ENCODE results near the gene SHISA8. TPM values are rescaled to one million over a fixed set of nuclear protein-coding genes. Genes with fewer than 3 reads are reported as not detected.

SHISA8 gene
- total RNA-seq, 1 donor from 2014 or later: not detected

- Histone ChIP-seq H3K4me3 (no peak overlapping the region), H3K27ac (no peak overlapping the region), H3K9me3 (no peaks in the 10 kb centered on the region), H3K27me3 (peaks cover 10% of the 10 kb centered on the region), H3K36me3 (peaks cover 32 to 53% of the 10 kb centered on the region in 2 donors), H3K4me1 (peaks cover 8 to 10% of the 10 kb centered on the region in 2 donors)
- no peak for DNase-seq (ENCODE audit: low spot score in 2 of 2)
- TF ChIP-seq, protein P1, sequence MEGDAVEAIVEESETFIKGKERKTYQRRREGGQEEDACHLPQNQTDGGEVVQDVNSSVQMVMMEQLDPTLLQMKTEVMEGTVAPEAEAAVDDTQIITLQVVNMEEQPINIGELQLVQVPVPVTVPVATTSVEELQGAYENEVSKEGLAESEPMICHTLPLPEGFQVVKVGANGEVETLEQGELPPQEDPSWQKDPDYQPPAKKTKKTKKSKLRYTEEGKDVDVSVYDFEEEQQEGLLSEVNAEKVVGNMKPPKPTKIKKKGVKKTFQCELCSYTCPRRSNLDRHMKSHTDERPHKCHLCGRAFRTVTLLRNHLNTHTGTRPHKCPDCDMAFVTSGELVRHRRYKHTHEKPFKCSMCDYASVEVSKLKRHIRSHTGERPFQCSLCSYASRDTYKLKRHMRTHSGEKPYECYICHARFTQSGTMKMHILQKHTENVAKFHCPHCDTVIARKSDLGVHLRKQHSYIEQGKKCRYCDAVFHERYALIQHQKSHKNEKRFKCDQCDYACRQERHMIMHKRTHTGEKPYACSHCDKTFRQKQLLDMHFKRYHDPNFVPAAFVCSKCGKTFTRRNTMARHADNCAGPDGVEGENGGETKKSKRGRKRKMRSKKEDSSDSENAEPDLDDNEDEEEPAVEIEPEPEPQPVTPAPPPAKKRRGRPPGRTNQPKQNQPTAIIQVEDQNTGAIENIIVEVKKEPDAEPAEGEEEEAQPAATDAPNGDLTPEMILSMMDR (IDR thresholded peaks at IDR 0.05): no peak
- intact Hi-C loops (cut with DNase I): no loop called here
These were observed 8.1 kb downstream of the SHISA8 start for GRCh38 chr22:41906822-41907221.

DNA sequence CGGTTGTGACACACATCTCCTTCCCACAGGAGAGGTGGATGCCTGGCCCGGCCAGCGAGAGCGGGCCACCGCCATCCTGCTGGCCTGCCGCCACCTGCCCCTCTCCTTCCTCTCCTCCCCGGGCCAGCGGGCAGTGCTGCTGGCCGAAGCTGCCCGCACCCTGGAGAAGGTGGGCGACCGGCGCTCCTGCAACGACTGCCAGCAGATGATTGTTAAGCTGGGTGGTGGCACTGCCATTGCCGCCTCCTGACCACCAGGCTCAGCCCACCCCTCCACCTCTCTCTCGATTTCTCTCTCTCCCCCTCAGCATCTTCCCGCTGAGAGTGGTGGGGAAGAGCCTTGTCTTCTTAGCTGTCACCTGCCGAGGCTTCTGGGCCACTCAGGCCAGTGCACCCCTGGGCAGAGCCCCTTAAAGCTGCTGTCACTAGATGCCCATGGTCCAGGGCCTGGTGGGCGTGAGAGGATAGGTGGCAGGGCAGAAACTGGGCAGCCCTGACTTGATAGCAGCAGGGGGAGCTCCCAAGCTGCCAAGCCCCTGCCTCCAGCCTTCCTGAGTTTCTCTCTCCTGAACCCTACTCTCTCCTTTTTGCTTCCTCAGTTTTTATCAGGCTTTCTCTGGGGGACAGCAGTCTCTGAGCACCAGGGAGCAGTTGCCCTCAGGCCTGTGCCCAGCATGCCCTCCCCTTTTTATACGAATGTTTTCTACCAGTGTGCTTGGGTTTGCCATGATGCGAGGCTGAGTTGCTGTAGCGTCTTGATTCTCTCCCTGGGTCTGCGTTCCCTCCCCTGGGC, 9.3 kb downstream of the SHISA8 start:
- Histone ChIP-seq H3K4me3 (no peak overlapping the region), H3K4me1 (peaks cover 3 to 5% of the 10 kb centered on the region in 2 donors), H3K9me3 (no peaks in the 10 kb centered on the region), H3K27me3 (no peaks in the 10 kb centered on the region), H3K27ac (no peak overlapping the region), H3K36me3 (peaks cover 32 to 65% of the 10 kb centered on the region in 2 donors)
- DNase-seq (ENCODE audit: low spot score in 2 of 2): no peak
- TF ChIP-seq, protein P1 (IDR thresholded peaks at IDR 0.05): no peak
- intact Hi-C loops (cut with DNase I): no loop called here

DNA sequence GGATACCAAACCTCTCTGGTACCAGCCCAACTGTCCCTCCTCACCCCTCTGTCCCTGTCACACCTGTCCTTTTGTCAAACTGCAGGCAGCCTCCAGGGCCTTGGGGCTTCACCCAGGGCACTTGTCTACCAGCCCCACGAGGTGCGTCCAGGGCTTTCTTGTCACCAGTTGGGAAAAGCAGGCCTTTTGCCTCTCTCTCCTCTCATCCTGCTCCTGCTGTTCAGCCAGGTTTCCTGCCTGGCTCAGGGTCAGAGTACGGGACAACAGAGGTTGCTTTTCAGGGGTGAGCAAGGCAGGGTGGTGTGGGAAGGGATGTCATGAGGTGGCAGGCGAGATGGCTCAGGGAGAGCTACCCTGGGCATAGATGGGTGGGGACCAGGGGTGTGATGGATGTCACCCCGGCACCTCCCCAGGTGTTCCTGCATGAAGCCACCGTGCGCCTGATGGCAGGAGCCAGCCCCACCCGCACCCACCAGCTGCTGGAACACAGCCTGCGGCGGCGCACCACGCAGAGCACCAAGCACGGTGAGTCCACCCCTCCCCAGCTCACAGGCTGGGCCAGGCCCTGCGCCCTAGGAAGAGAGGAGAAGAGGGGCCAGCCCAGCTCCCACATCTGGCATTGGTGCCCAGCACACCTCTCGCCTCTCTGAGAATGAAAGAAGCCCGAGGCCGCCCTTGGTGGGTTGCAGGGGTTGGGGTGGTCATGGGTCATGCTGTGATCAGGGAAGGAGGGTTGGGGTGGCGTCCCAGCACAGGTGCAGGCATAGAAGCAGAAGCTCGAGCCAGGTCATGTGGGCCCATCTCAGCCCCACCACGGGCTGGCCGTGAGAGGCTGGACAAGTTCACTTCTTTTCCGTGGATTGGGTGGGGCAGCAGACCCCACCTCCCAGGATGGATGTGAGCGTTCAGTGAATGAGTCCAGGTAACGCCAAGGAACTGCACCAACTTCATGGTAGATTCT, 10.1 kb downstream of the SHISA8 start:
- H3K36me3 ChIP-seq: peaks cover 37 to 74% of the 10 kb centered on the region in 2 donors
- TF ChIP-seq, protein P1 (IDR thresholded peaks at IDR 0.05): no peak
- H3K9me3 ChIP-seq: no peaks in the 10 kb centered on the region
- intact Hi-C loops (cut with DNase I): no loop called here
- no peak for DNase-seq (ENCODE audit: low spot score in 2 of 2)
- H3K4me1 ChIP-seq: no peaks in the 10 kb centered on the region
- no peak overlapping the region for H3K4me3 ChIP-seq
- no peaks in the 10 kb centered on the region for H3K27me3 ChIP-seq
- no peak overlapping the region for H3K27ac ChIP-seq

GRCh38 chr22:41902932-41903421, 11.9 kb downstream of the SHISA8 start:
- DNase-seq (ENCODE audit: low spot score in 2 of 2): no peak
- peaks cover 42 to 91% of the 10 kb centered on the region in 2 donors for H3K36me3 ChIP-seq
- H3K27me3 ChIP-seq: no peaks in the 10 kb centered on the region
- intact Hi-C loops (cut with DNase I): no loop called here
- TF ChIP-seq, protein P1 (IDR thresholded peaks at IDR 0.05): no peak
- no peak overlapping the region for H3K4me3 ChIP-seq
- no peaks in the 10 kb centered on the region for H3K4me1 ChIP-seq
- no peaks in the 10 kb centered on the region for H3K9me3 ChIP-seq
- H3K27ac ChIP-seq: no peak overlapping the region

- no peaks in the 10 kb centered on the region for H3K4me1 ChIP-seq
- peaks cover 48 to 98% of the 10 kb centered on the region in 2 donors for H3K36me3 ChIP-seq
- TF ChIP-seq, protein P1 (IDR thresholded peaks at IDR 0.05): no peak
- H3K27me3 ChIP-seq: no peaks in the 10 kb centered on the region
- no peak overlapping the region for H3K4me3 ChIP-seq
- intact Hi-C loops (cut with DNase I): no loop called here
- DNase-seq (ENCODE audit: low spot score in 2 of 2): no peak
- no peak overlapping the region for H3K27ac ChIP-seq
- no peaks in the 10 kb centered on the region for H3K9me3 ChIP-seq
These were observed 12.9 kb downstream of the SHISA8 start for GRCh38 chr22:41902016-41902415.

Measured in ascending aorta (tissue), 2 donors.